ENCODE results near the gene CUX1.
"Not testable (repeated sequence)": the region's sequence is repeated elsewhere in the genome, so short reads cannot be mapped to it uniquely, and the experiment has no call there.

The CUX1 gene

GRCh38 chr7:102004848-102005247 lies 187.4 kb downstream of the CUX1 start:
- H3K36me3 ChIP-seq = no peaks in the 10 kb centered on the region
- no peak for DNase-seq
- no peaks in the 10 kb centered on the region for H3K9me3 ChIP-seq
- no peak for TF ChIP-seq CTCF (IDR thresholded peaks at IDR 0.05; ENCODE audit: low read depth, low read length)
- H3K27me3 ChIP-seq = no peaks in the 10 kb centered on the region
- H3K4me3 ChIP-seq (ENCODE audit: low read depth, low read length) = no peak overlapping the region
- H3K4me1 ChIP-seq = peaks cover 3% of the 10 kb centered on the region

- Histone ChIP-seq H3K27me3 (no peaks in the 10 kb centered on the region), H3K36me3 (no peaks in the 10 kb centered on the region), H3K4me1 (peaks cover 3% of the 10 kb centered on the region), H3K4me3 (ENCODE audit: low read depth, low read length) (no peak overlapping the region), H3K9me3 (no peaks in the 10 kb centered on the region)
- DNase-seq = no peak
- TF ChIP-seq CTCF (IDR thresholded peaks at IDR 0.05; ENCODE audit: low read depth, low read length) = no peak
Measured at GRCh38 chr7:102005933-102006480, 188.6 kb downstream of the CUX1 start.

GRCh38 chr7:102006695-102007094 lies 189.3 kb downstream of the CUX1 start:
- DNase-seq = no peak
- H3K36me3 ChIP-seq = no peaks in the 10 kb centered on the region
- no peak for TF ChIP-seq CTCF (IDR thresholded peaks at IDR 0.05; ENCODE audit: low read depth, low read length)

GRCh38 chr7:102008535-102009262 lies 191.3 kb downstream of the CUX1 start:
- no peaks in the 10 kb centered on the region for H3K27me3 ChIP-seq
- no peaks in the 10 kb centered on the region for H3K9me3 ChIP-seq
- DNase-seq = peak; percentile 55
- H3K4me1 ChIP-seq = peaks cover 3% of the 10 kb centered on the region
- TF ChIP-seq CTCF (IDR thresholded peaks at IDR 0.05; ENCODE audit: low read depth, low read length) = no peak
- H3K36me3 ChIP-seq = no peaks in the 10 kb centered on the region
- no peak overlapping the region for H3K4me3 ChIP-seq (ENCODE audit: low read depth, low read length)

More at GRCh38 chr7:102006695-102007094, 189.3 kb downstream of the CUX1 start:
- Histone ChIP-seq H3K4me1 (peaks cover 3% of the 10 kb centered on the region), H3K4me3 (ENCODE audit: low read depth, low read length) (no peak overlapping the region), H3K27me3 (no peaks in the 10 kb centered on the region), H3K9me3 (no peaks in the 10 kb centered on the region)

- Histone ChIP-seq H3K27me3 (no peaks in the 10 kb centered on the region), H3K4me1 (peaks cover 3% of the 10 kb centered on the region), H3K9me3 (no peaks in the 10 kb centered on the region), H3K4me3 (ENCODE audit: low read depth, low read length) (no peak overlapping the region), H3K36me3 (peaks cover 3% of the 10 kb centered on the region; the same call in 1 of the 2 replicates)
- DNase-seq = no peak
- no peak for TF ChIP-seq CTCF (IDR thresholded peaks at IDR 0.05; ENCODE audit: low read depth, low read length)
Measured at GRCh38 chr7:102009628-102010027, 192.2 kb downstream of the CUX1 start.

- DNase-seq; H3K36me3 ChIP-seq; H3K27me3 ChIP-seq; H3K4me1 ChIP-seq; H3K9me3 ChIP-seq; H3K4me3 ChIP-seq (ENCODE audit: low read depth, low read length): not testable (repeated sequence)
Measured at GRCh38 chr7:102012112-102012830, 194.8 kb downstream of the CUX1 start.

Data from BE2C (cell line).